Kidney epithelial cell (primary cell): ENCODE data around the gene COBL. TPM values are rescaled to one million over a fixed set of nuclear protein-coding genes. Genes with fewer than 3 reads are reported as not detected.

Experiments
- DNase-seq: peaks from one replicate; pipeline ENCODE4 v3.0.0-alpha.2; 2010; ENCODE audit warnings: low read depth
- H3K27me3 ChIP-seq: 2 replicates; pipeline ENCODE4 v1.6.0; 2011; ENCODE audit warnings: low read length; ENCODE audit not compliant: control insufficient read depth, insufficient read depth
- H3K36me3 ChIP-seq: 2 replicates; pipeline ENCODE4 v1.5.1; 2011; ENCODE audit warnings: low read length; ENCODE audit not compliant: control insufficient read depth, insufficient read depth
- H3K4me3 ChIP-seq: 2 replicates; pipeline ENCODE4 v1.5.1; 2011; ENCODE audit warnings: low read depth, mild to moderate bottlenecking, control low read depth, low read length
- total RNA-seq: library from RNA; depleted of rRNA; stranded (reverse); fragments of >200 nt; gene quantifications from 2 replicates; pipeline ENCODE4 v1.2.3, GENCODE V29; 2015
- TF ChIP-seq, protein P1 (sequence below): IDR thresholded peaks from 2 replicates; pipeline ENCODE4 v1.5.1; 2011; ENCODE audit warnings: mild to moderate bottlenecking, moderate library complexity, low read length, control low read depth, inconsistent platforms; ENCODE audit not compliant: insufficient read depth, poor library complexity, severe bottlenecking

The COBL gene
- total RNA-seq, 1 donor from 2014 or later = 7.1 TPM

DNA sequence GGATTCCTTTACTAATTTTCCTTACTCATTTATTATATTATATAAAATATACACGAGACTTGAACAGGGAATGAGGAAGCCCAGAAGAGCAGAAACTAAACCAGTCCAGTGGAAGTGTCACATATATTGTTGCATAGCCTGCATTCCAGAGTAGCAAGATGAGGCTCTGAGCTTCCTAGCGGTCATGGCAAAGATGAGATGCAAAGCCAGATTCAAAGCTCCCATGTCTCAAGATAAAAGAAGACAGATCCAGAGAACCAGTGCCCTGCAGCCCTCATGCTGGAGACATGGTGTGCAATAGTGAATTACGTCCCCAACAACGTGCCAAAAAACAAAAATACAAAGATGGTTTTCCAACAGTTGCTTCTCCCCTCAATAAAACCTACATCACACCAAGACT is 59.7 kb downstream of the COBL start:
- TF ChIP-seq, protein P1, sequence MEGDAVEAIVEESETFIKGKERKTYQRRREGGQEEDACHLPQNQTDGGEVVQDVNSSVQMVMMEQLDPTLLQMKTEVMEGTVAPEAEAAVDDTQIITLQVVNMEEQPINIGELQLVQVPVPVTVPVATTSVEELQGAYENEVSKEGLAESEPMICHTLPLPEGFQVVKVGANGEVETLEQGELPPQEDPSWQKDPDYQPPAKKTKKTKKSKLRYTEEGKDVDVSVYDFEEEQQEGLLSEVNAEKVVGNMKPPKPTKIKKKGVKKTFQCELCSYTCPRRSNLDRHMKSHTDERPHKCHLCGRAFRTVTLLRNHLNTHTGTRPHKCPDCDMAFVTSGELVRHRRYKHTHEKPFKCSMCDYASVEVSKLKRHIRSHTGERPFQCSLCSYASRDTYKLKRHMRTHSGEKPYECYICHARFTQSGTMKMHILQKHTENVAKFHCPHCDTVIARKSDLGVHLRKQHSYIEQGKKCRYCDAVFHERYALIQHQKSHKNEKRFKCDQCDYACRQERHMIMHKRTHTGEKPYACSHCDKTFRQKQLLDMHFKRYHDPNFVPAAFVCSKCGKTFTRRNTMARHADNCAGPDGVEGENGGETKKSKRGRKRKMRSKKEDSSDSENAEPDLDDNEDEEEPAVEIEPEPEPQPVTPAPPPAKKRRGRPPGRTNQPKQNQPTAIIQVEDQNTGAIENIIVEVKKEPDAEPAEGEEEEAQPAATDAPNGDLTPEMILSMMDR = no peak
- Histone ChIP-seq H3K4me3 (no peak overlapping the region), H3K36me3 (no peaks in the 10 kb centered on the region), H3K27me3 (no peaks in the 10 kb centered on the region)
- DNase-seq = no peak

DNA sequence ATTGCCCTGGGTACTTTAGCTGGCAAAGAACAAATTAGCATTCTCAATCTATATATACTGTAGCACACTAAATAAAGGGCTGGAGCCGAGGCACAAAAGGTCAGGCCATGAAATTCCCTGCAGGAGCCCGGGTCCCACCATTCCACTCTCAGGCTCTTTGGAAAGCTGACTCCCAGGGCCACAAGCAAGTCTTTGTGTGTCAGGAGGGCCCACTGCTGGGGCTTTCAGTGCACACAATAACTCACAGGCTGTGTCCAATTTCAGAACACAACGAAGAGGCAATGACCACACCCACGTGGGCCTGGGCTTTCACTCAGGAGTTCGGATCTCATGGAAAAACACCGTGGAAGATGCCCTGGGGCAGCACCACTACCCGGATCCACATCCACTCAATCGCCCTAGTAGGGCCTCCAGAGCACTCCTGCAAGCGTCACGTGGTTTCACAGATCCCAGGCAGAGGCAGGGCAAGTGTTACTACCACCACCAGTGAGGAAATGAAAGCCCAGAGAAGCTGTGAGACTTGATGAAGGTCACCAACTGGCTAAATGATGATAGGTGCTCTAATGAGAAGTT is 60.3 kb downstream of the COBL start:
- TF ChIP-seq, protein P1 = no peak
- DNase-seq = no peak
- H3K4me3 ChIP-seq = no peak overlapping the region

DNA sequence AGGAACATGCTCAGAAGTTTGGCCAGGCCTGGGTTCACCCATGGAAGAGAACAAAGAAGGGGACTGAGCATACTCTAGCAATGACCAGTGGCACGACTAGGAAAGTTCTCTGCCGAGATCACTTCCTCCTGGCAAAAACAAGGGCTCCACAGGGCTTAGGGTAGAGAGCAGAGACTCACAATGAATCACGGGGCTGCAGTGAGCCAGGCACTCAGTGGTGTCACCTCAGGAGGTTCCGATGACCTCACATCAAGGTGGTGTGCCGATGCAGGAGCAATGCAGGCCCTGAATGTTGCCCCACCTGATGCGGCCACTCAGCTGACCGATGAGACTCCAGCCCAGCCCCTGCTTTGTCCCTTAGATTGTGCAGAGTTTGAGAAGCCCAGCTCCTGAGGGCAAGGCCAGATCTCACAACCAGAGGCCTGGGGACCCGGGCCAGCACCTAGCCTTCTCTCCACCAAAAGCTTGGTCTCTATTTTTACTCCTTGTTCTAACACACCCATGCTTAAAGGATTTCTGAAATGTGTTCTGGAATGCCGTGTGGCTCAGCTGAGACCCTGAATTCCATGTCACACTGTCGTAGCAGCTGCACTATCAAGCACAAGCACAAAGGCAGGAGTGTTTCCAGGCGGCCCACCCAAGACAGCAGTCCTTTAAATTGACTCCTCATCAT is 60.9 kb downstream of the COBL start:
- TF ChIP-seq, protein P1 = no peak
- no peak for DNase-seq
- Histone ChIP-seq H3K27me3 (no peaks in the 10 kb centered on the region), H3K4me3 (no peak overlapping the region), H3K36me3 (no peaks in the 10 kb centered on the region)

More for the DNA sequence above, 60.3 kb downstream of the COBL start:
- Histone ChIP-seq H3K27me3 (no peaks in the 10 kb centered on the region), H3K36me3 (no peaks in the 10 kb centered on the region)

DNA sequence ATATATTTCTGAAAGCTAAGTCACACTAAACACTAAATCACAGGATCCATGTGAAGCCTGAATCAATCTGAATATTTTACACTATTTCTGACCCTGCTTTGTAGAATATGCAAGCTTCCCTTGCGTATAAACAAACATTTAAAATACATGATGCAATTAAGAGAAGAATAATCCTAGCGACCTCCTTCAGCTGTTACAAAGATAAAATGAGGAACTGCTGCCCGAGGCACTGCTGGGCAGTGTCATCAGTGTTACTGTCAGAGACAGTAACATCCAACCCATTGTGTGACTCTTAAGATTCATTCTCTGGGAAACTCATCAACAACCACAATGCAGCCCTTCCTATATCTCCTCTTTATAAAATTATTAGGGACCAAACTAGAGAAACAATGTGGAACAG is 61.6 kb downstream of the COBL start:
- H3K27me3 ChIP-seq = no peaks in the 10 kb centered on the region
- no peak for DNase-seq
- TF ChIP-seq, protein P1 = no peak
- H3K36me3 ChIP-seq = no peaks in the 10 kb centered on the region
- H3K4me3 ChIP-seq = no peak overlapping the region

DNA sequence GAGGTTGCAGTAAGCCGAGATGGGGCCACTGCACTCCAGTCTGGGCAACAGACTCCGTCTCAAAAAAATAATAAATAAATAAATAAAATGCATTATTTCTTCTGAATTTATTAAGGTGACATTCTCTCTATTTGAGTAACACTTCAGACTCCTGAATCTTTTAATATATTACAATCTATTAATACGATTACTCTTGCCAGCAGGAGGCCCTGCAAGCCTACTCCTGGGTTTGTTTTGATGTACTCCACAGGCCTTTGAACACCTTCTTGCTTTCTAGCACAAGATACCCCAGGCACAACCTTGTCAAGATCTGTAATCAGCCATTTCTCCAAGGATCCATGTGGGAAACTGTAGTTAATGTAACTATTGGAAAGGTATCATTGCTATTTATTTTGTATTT is 63.5 kb downstream of the COBL start:
- no peak overlapping the region for H3K4me3 ChIP-seq
- H3K36me3 ChIP-seq = no peaks in the 10 kb centered on the region
- DNase-seq = no peak
- TF ChIP-seq, protein P1 = peak; percentile 9
- no peaks in the 10 kb centered on the region for H3K27me3 ChIP-seq

DNA sequence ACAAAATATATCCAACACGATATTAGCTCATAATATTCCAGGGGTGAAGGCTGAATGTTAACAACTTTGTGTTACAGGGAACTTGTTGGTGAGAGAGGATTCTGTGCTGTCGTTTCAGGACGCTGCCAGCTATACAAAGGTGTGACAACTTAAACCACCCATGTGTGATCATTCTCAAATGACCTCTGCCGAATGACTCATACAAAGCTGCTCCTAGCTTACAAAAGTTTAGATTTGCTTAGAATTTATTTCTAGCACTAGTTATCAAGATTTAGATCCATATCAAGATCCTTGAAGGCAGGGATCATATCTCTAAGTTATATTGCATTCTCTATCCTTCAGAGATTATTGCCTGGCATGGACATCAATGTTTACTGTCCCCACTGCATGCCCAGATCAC is 65.3 kb downstream of the COBL start:
- no peak for DNase-seq
- H3K4me3 ChIP-seq = no peak overlapping the region
- no peaks in the 10 kb centered on the region for H3K27me3 ChIP-seq
- H3K36me3 ChIP-seq = no peaks in the 10 kb centered on the region
- TF ChIP-seq, protein P1 = no peak
